ENCODE data around the gene CHST15.

DNA sequence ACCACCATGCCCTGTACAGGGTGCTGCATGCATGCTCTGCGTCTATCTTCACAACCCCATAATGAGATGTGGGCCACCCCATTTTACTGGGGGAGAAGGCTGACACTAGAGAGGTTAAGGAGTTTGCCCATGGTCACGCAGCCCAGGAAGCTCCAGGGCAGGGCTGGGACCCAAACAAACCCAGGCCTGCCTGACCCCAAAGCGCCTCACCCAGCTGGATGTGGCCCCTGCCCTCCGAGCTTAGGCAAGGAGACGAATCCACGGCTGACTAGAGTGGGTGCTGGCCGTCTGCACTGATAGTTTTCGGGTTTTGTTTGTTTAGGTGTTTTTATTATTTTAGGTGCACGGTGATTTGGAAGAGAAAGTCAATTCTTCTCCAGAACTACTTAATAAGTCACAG lies 65.7 kb downstream of the CHST15 start:
- TF ChIP-seq GATA2 (IDR thresholded peaks at IDR 0.05; ENCODE audit: low read depth, low read length) (no peak), GATA3 (IDR thresholded peaks at IDR 0.05; ENCODE audit: low read depth, low read length) (no peak)
